ENCODE results near the gene BTN1A1.
"Not testable (repeated sequence)": the region's sequence is repeated elsewhere in the genome, so short reads cannot be mapped to it uniquely, and the experiment has no call there.

BTN1A1 gene

DNA sequence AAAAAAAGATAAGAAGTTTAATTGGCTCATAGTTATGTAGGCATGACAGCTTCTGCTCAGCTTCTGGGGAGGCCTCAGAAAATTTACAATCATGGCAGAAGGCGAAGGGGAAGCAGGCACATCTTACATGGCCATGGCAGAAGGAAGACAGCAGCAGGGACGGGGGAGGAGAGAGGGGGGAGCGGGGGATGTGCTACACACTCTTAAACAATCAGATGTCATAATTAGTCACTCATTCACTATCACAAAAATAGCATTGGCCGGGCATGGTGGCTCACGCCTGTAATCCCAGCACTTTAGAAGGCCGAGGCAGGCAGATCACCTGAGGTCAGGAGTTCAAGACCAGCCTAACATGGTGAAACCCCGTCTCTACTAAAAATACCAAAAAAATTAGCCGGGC is 10.9 kb downstream of the BTN1A1 start:
- DNase-seq (ENCODE audit: low spot score) = not testable (repeated sequence)

DNA sequence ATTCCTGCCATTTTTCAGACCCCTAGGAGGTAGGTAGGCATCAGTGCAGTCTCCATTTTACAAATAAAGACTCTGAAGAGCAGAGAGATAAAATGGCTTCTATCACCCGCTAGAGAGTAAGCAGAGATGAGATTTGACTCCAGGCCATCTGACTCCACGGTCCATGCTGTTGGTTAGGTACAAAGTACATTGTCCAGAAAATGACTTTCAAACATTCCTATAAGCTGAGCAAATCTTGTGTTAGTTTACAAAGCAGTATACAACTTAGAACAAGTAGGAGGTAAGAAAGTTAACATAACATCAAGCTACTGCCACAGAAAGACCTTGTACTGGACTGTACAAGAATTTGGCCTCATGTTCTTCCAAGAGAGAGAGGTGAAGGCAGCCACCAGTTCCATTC is 14.9 kb downstream of the BTN1A1 start:
- no peak for DNase-seq (ENCODE audit: low spot score)

DNA sequence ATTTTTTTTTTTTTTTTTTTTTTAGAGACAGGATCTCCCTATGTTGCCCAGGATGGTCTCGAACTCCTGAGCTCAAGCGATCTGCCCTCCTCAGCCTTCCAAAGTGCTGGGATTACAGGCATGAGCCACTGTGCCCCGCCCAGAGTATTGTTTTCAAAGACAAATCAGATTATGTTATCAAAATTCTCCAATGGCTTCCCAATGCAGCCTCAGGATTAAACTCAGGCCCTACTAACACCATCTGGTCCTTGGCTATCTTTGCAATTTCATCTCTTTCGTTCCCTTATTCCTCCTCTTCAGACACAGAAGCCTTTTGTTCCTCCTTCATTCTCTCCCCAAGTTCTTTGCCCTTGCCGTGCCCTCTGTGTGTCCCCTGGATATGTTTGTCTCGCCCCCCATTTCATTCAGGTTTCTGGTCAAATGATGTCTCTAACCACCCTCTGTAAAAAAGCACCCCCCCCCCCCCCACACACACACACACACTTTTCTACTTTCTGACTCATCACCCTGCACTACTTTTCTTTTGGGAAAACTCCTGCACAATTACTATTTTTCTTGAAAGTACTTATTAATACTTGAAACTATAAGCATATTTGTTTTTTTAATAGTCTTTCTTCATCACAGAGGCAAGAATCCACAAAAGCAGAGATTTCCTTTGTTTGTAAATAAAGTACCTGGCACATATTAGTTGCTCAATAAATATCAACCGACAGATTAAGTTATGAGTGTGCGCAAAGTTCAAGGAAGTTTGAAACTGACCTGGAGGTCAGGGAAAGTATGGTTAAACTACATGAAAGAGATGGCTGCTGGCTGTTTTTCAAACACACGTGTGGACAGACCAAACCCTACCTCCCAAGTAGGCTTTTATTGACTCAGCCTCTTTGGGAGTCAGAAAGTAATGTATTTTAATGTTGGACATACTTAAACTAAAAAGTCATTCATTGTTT is 16.7 kb downstream of the BTN1A1 start:
- no peak for DNase-seq (ENCODE audit: low spot score)

DNA sequence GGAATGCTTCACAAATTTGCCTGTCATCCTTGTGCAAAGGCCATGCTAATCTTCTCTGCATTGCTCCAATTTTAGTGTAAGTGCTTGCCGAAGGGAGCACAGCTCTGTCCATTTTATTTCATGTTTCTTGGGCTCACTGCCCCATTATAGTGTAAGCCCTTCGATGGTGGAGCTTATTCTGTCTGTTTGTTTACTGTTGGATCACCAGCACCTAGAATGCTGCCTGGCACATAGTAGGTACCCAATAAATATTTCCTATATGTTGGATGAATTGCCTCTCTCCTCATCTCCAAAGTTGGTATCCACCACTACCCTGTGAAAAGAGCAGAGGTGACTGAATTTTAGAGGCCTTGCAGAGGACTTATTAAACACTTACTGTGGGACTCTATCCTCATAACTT is 19.3 kb downstream of the BTN1A1 start:
- DNase-seq (ENCODE audit: low spot score) = no peak

DNA sequence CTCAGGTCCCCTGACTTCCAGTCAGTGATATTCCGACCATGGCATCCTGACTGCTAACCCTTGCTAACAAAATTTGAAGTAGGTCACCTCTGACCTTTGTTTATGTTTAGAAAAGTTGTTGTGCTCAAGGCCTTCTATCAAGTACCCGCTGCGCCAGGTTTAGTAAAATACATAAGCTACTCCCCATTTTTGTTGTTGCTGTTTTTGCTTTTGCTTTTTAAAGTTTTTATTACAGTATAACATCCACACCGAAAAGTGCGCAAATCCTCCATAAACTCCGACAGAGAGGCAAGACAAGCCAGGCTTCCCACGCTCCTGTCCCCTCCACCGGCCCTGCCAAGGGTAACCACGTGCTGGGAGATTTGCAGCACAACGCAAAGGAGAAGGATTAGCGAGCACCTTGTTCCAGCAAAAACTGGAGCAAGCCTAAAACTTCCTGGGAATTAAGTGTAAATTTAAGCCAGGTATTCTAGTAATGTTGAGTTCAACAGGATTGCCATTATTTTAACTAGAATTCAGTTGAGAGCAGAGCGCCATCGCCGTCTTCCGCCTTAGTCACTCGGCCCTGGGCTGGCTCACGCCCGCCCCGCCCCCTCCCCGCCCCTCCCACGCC is 20.2 kb downstream of the BTN1A1 start:
- DNase-seq (ENCODE audit: low spot score) = peak; percentile 75

GRCh38 chr6:26520850-26521599 is 20.9 kb downstream of the BTN1A1 start:
- DNase-seq (ENCODE audit: low spot score) = peak; percentile 92

- DNase-seq (ENCODE audit: low spot score) = peak; percentile 51
These were observed 21.7 kb downstream of the BTN1A1 start for GRCh38 chr6:26521600-26522391.

DNA sequence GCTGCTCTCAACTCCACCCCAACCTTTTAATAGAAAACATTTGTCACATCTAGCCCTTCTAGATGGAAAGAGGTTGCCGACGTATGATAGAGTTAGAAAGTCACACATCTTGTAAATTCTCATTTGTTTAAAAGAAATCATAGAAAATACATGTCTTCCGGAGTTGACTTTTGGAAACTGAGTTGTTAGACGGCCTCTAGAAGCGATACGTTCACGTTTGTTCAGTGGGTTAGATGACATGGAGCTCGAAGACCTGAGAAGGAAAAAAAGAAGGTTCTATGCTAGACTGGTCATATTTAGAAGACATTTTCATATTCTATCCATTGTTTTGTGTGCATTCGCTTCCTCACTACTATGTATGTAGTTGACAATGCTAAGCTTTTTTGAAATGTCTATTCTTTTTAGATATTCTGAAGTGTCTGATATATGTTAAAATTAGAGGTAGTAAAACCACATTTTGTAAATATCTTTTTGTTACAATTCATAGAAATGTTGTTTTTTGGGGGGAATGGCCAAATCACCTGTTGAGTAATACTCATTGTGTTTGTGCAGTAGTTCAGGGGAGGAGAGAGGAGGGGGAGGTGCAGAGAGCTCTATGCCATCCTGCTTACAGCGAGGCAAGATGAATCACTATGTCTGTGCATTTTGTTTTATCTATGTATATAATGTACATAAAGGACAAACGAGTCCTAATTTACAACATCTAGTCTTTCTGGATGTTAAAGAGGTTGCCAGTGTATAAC is 22.6 kb downstream of the BTN1A1 start:
- DNase-seq (ENCODE audit: low spot score) = not testable (repeated sequence)

DNA sequence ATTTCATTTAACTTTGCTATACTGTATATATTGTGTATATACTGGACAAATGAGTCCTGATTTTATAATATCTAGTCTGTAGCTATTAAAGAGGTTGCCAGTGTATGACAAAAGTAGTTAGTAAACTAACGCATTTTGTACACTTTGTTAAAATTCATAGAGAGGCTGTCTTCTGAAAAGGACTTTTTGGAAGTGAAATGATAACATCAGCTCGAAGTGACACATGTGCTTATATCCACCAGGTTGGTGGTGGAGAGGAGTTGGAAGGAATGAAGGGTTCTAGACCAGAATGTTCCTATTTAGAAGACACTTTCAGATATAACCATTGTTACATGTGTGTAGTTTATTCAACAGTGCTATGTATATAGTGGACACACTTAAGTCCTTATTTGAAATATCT is 24.2 kb downstream of the BTN1A1 start:
- DNase-seq (ENCODE audit: low spot score) = not testable (repeated sequence)

DNA sequence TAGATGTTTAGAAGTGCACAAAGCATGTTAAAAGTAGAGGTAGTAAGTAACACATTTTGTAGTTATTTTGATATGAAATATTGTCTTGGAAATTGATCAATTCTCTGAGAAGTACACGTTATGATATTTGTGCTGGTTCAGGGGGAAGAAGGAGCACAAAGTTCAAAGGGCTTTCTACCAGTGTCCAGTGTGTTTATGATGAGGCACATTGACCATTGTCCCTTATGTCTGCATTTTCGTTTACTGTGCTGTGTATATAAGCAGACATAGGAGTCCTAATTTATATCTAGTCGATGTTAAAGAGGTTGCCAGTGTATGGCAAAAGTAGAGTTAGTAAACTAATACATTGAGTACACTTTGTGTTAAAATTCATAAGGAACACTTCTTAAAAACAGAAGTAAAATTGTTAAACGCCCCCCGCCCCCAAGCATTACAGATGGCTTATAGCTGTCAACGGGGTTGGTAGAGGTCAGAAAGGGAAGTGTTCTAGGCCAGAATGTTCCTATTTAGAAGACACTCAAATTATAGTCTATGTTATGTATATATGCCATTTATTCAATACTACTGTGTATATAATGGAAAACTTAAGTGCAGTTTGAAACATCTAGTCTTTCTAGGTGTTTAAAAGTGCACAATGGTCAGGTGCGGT is 24.7 kb downstream of the BTN1A1 start:
- DNase-seq (ENCODE audit: low spot score) = no peak

- DNase-seq (ENCODE audit: low spot score) = no peak
These were observed 25.7 kb downstream of the BTN1A1 start for GRCh38 chr6:26525838-26526237.

DNA sequence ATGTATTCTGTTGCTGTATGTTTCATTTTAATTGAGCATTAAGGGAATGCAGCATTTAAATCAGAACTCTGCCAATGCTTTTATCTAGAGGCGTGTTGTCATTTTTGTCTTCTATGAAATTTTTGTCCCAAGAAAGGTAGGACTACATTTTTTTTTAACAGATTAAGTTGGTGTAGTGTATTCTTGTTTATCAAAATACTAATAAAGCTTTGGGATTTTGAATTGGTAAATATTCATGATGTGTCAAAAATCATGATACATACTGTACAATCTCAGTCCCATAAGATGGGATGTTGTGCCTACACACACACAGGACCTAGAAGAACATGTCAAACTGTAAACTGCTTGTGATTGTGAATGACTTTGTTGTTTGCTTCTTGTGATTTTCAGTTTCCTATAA is 26.8 kb downstream of the BTN1A1 start:
- DNase-seq (ENCODE audit: low spot score) = no peak

DNA sequence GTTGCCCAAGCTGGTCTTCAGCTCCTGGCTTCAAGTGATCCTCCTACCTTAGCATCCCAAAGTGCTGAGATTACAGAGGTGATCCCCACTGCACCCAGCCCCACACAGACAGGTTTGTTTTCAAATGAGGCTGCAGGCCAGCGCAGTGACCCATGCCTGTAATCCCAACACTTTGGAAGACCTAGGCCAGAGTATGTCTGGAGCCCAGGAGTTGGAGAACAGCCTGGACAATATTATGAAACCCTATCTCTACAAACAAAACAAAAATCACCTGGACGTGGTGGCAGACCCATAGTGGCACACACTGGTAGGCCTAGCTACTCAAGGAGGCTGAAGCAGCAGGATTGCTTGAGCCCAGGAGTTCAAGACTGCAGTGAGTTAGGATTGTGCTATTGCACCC is 30.1 kb downstream of the BTN1A1 start:
- no peak for DNase-seq (ENCODE audit: low spot score)

DNA sequence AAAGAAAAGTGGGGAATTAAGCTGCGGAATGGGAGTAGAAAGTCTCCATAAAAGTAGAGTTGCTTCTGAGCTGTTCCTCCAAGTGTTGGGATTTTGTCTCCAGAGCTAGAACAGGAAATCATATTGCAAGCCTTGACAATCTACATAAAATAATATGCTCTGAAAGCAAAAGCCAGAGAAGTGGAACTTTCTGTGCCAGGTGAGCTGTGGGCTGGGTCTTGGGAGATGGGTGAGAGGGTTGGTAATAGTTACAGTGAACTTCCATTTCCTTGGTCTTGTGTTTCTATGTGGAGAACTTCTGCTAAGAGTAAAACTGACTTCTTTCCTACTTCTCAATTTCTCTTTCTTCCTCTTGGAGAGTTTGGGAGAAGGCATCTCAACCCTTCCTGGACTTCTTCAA is 31.8 kb downstream of the BTN1A1 start:
- peak; percentile 34 for DNase-seq (ENCODE audit: low spot score)

DNA sequence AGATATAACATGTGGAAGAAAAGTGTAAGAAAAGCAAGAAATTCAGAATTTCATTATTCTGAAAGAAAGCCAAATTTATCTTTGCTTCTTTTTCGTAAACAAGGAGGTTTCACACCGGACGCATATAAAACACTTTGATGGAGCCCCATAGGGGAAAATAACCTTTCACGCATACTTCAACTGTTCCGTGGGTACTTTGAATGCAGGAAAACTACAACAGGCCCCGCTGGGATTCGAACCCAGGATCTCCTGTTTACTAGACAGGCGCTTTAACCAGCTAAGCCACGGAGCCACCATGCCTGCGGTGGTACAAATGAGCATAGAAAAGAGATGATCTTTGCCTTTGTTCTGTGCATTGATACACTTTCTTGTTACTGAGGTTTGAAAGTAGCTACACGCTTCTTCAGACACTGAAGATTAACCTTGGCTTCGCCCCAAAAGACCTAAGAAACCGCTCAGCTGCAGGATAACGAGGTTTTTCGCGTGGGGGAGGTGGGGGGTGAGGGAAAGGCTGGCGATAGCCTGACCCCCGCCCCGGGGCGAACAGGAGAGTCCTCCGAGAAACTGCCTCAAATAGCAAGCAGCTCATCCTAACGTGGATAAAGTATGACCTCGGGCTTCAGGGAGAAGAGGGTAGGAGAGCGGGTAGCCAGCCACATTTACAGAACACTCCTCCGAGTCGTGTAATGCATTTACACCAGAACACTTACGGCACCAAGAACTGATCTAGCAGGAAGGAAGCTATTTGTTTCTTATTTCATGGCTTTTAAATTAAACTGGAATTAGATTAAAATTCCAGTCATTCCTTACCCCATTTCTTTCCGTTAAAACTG is 32.8 kb downstream of the BTN1A1 start:
- peak; percentile 96 for DNase-seq (ENCODE audit: low spot score)

- DNase-seq (ENCODE audit: low spot score) = no peak
These were observed 33.4 kb downstream of the BTN1A1 start for GRCh38 chr6:26533532-26533931.

DNA sequence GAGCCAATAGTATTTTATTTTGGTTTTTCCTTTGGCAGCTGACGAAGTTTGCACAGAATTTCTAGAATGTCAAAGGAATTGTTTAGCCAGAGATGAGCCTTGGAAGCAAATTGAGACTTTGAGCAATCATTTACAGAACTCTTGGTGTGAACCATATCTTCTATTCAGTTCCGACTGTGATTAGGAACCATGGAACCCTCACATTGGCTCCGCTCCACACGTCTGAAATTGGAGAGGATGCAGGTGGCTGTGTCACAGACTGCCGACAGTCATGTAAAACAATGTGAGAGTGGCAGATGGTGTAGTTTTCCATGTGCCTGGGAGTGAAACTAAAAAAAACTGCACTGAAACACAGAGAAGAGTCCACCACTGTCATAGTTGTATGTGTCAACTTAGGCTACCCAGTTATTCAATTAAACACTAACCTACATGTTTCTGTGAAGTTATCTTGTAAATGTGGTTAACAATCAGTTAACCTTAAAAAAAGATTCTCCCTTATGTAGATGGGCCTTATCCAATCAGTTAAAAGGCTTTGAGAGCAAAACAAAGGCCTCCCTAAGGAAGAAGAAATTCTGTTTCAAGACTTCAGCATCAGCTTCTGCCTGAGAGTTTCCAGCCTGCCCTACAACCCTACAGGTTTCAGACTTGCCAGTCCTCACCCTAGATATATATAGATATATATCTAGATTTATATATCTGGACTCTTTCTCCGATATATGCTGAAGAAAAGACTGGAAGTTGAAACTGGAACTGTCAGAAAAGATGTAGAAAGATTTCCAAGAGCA is 34.8 kb downstream of the BTN1A1 start:
- DNase-seq (ENCODE audit: low spot score) = no peak

GRCh38 chr6:26536571-26537159 is 36.6 kb downstream of the BTN1A1 start:
- peak; percentile 63 for DNase-seq (ENCODE audit: low spot score)
